ENCODE measurements around the gene SLC16A11.

- no peak for TF ChIP-seq JUN (IDR thresholded peaks at IDR 0.05)
- TF ChIP-seq CBX8 (IDR thresholded peaks at IDR 0.05), result no peak
- no peak for TF ChIP-seq POLR2A (IDR thresholded peaks at IDR 0.05; ENCODE audit: low read length)
- no peak for TF ChIP-seq CTCF (IDR thresholded peaks at IDR 0.05)
These were observed 38.2 kb downstream of the SLC16A11 start for GRCh38 chr17:7005716-7006115.
